ENCODE results near the gene LCE2C.
"Not testable (repeated sequence)": the region's sequence is repeated elsewhere in the genome, so short reads cannot be mapped to it uniquely, and the experiment has no call there.

LCE2C gene

GRCh38 chr1:152674983-152675382 lies at the start of gene LCE2C:
Gene LCE2C, plus strand, starts transcription at chr1:152675279. Its CDS starts 737 bp downstream, at chr1:152676016.
- not testable (repeated sequence) for DNase-seq

- no peak for DNase-seq
Observed at GRCh38 chr1:152626744-152627143, 48.3 kb upstream of the LCE2C start.

GRCh38 chr1:152630596-152630995 lies 44.5 kb upstream of the LCE2C start:
- DNase-seq = no peak

GRCh38 chr1:152640351-152640750 lies 34.7 kb upstream of the LCE2C start:
- DNase-seq = no peak

- DNase-seq = no peak
Observed at GRCh38 chr1:152643945-152644344, 31.1 kb upstream of the LCE2C start.

GRCh38 chr1:152645146-152645545 lies 29.9 kb upstream of the LCE2C start:
- DNase-seq = no peak

GRCh38 chr1:152646656-152647055 lies 28.4 kb upstream of the LCE2C start:
- DNase-seq = no peak

- peak; percentile 37 for DNase-seq
Observed at GRCh38 chr1:152654110-152654509, 21.0 kb upstream of the LCE2C start.

- no peak for DNase-seq
Observed at GRCh38 chr1:152656459-152656858, 18.6 kb upstream of the LCE2C start.

GRCh38 chr1:152657677-152658076 lies 17.4 kb upstream of the LCE2C start:
- no peak for DNase-seq

- DNase-seq = no peak
Observed at GRCh38 chr1:152658649-152659048, 16.4 kb upstream of the LCE2C start.

- DNase-seq = no peak
Observed at GRCh38 chr1:152663098-152663497, 12.0 kb upstream of the LCE2C start, which contains the start of gene LCE2D. Gene LCE2D, plus strand, starts transcription at chr1:152663380. Its CDS starts 726 bp downstream, at chr1:152664106.

GRCh38 chr1:152666171-152666570 lies 8.9 kb upstream of the LCE2C start:
- not testable (repeated sequence) for DNase-seq

- DNase-seq = no peak
Observed at GRCh38 chr1:152667648-152668047, 7.4 kb upstream of the LCE2C start.

GRCh38 chr1:152673016-152673415 lies 2.1 kb upstream of the LCE2C start:
- DNase-seq = no peak

- DNase-seq = no peak
Observed at GRCh38 chr1:152679459-152679858, 4.4 kb downstream of the LCE2C start.

- DNase-seq = no peak
Observed at GRCh38 chr1:152681616-152682015, 6.5 kb downstream of the LCE2C start.

- DNase-seq = no peak
Observed at GRCh38 chr1:152683846-152684245, 8.8 kb downstream of the LCE2C start.

- not testable (repeated sequence) for DNase-seq
Observed at GRCh38 chr1:152685823-152686222, 10.7 kb downstream of the LCE2C start, which contains the start of gene LCE2B. Gene LCE2B, plus strand, starts transcription at chr1:152686123. Its CDS starts 721 bp downstream, at chr1:152686844.

- no peak for DNase-seq
Observed at GRCh38 chr1:152697701-152698600, 22.9 kb downstream of the LCE2C start, which contains the start of gene LCE2A. Gene LCE2A, plus strand, starts transcription at chr1:152698345. Its CDS starts 557 bp downstream, at chr1:152698902.

- no peak for DNase-seq
Observed at GRCh38 chr1:152699746-152700145, 24.7 kb downstream of the LCE2C start.

- DNase-seq = no peak
Observed at GRCh38 chr1:152707860-152708259, 32.8 kb downstream of the LCE2C start, which contains the start of gene LCE4A. Gene LCE4A, plus strand, starts transcription at chr1:152708160. Its CDS starts 916 bp downstream, at chr1:152709076.

GRCh38 chr1:152718238-152718637 lies 43.2 kb downstream of the LCE2C start:
- DNase-seq = no peak

- no peak for DNase-seq
Observed at GRCh38 chr1:152725261-152725660, 50.2 kb downstream of the LCE2C start.
